Omental fat pad (tissue), 4 donors: ENCODE results near the gene ANXA4. TPM values are rescaled to one million over a fixed set of nuclear protein-coding genes. Genes with fewer than 3 reads are reported as not detected.

Source experiments
- ATAC-seq: fragments of 150-250 bp; one replicate; pipeline ENCODE4 v1.9.1; 2016; ENCODE audit warnings: mild to moderate bottlenecking, moderate library complexity; ENCODE audit not compliant: low FRiP score
- DNase-seq: peaks from one replicate; pipeline ENCODE4 v3.0.0-alpha.2; 2019; ENCODE audit warnings: low spot score
- small RNA-seq: library from RNA; depleted of rRNA; stranded (forward); fragments of <200 nt; gene quantifications from one replicate; pipeline ENCODE3, GENCODE V24; 2016
- total RNA-seq, 4 donors: library from RNA; depleted of rRNA; stranded (reverse); fragments of >200 nt; gene quantifications; one replicate each; pipeline ENCODE4 v1.1.0, GENCODE V29; 2016
- TF ChIP-seq, protein P1 (sequence below), 3 donors: fragments of 450-650 bp; IDR thresholded peaks; one replicate each; pipeline ENCODE4 v1.5.1; 2016 to 2017; ENCODE audit warnings: antibody characterized with exemption in 3 of 3, mild to moderate bottlenecking in 3 of 3, moderate library complexity in 2 of 3

ANXA4 gene
- total RNA-seq, 4 donors from 2014 or later, result 36.6 to 52.3 (median 40.7) TPM

DNA sequence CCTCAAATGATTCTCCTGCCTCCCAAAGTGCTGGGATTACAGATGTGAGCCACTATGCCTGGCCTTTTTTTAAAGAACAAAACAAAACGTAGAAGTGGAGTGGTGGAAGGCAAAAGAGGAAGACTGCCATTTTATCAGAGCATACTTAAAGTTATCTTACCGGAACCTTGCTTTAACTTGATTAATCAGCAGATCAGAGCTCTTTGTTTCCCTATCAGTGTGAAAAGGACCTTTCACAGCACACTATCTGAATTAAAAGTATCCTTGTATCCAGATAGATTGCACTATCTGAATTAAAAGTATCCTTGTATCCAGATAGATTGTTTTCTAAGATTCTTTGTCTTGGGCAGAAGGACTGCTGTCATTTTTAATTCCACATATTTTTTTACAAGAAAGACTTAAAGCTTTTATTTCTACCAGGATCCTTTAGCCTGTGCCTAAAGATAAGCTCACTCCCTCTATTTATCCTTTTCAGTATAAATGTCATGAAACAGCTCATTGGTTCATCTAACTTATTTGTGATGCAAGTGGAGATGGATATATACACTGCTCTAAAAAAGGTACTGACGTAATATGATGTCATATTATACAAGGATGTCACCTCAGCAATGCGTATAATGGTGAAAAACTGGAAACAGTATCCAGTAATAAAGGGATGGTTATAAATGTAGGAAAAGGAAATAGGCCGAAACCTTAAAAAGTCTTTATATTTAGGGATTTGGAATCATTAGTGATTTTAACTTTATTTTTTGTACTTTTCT, 105.3 kb downstream of the ANXA4 start:
- ATAC-seq (no peak), DNase-seq (no peak)
- TF ChIP-seq, protein P1, sequence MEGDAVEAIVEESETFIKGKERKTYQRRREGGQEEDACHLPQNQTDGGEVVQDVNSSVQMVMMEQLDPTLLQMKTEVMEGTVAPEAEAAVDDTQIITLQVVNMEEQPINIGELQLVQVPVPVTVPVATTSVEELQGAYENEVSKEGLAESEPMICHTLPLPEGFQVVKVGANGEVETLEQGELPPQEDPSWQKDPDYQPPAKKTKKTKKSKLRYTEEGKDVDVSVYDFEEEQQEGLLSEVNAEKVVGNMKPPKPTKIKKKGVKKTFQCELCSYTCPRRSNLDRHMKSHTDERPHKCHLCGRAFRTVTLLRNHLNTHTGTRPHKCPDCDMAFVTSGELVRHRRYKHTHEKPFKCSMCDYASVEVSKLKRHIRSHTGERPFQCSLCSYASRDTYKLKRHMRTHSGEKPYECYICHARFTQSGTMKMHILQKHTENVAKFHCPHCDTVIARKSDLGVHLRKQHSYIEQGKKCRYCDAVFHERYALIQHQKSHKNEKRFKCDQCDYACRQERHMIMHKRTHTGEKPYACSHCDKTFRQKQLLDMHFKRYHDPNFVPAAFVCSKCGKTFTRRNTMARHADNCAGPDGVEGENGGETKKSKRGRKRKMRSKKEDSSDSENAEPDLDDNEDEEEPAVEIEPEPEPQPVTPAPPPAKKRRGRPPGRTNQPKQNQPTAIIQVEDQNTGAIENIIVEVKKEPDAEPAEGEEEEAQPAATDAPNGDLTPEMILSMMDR (IDR thresholded peaks at IDR 0.05), result no peak

DNA sequence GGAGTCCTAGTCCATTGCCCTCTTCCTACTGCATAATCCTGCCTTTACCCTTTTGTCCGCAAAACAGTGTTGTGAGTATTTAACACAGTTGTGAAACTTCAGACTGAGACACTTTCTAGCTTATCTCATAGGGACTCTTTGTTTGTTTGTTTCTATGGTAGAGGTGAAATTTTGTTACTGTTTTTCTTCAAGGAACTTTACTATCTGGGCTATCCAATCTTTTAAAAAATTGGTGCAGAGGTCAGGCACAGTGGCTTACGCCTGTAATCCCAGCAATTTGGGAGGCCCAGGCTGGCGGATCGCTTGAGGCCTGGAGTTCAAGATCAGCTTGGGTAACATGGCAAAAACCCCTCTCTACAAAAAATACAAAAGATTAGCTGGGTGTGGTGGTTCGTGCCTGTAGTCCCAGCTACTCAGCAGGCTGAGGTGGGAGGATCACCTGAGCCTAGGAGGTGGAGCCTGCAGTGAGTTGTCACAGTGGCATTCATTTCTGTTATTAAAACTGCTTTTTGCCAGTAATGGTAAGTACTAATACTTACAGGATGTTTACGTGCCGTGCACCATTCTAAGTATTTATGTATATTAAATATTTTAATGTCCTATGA, 106.4 kb downstream of the ANXA4 start:
- TF ChIP-seq, protein P1 (IDR thresholded peaks at IDR 0.05), result no peak
- DNase-seq, result no peak
- ATAC-seq, result no peak

DNA sequence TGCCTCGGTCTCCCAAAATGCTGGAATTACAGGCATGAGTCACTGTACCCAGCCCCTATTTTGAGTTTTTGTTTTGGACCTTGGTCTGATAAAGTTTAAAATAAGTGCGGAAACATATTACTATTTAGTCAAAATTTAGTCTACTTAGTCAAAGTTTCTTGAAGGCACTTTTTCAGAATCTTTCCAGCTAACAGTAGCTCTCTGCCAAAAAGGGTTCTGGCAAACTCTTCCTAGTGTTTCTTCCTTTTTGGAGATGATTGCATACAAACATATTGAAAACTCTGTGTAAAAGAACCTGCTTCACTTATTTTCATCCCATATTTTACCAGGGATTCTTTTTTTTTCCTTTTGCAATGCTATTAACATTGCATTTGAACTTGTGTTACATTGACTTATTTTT, 116.3 kb downstream of the ANXA4 start:
- TF ChIP-seq, protein P1 (IDR thresholded peaks at IDR 0.05), result no peak
- DNase-seq (no peak), ATAC-seq (no peak)

DNA sequence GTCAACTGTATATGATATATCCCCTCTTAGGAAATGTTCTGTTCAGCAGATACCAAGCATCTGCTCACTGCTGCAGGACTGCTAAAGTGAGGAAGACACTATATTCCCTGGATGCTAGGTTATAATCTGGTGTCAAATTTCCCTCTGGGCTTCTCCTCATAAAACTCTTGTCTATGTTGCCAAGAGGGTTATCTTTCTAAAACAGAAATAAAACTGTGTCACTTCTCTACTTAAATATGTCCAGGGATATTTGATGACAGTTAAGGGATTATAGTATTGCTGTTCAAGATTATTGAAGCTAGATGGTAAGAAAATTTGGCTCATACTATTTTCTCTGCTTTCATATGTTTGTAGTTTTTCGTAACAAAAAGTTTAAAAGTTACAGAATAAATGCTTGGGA, 121.4 kb downstream of the ANXA4 start:
- no peak for DNase-seq
- TF ChIP-seq, protein P1 (IDR thresholded peaks at IDR 0.05), result no peak
- no peak for ATAC-seq

Small RNA genes lying within 50 kb of the gene (small RNA-seq; reads per million reads assigned to genes)
- gene RPL23AP92, result not detected

Other genes with a start within 250 kb of the ANXA4 start
- gene AAK1, start 98.4 kb upstream of the ANXA4 start, total RNA-seq, result 10 to 100 TPM; 41.4 to 62.3 (median 42.5) TPM
- 10 to 100 TPM in 3 of 4 donors, 1 to 10 TPM in 1; 9.7 to 41.7 (median 20.4) TPM for gene GMCL1, start 87.5 kb downstream of the ANXA4 start, total RNA-seq
- 10 to 100 TPM; 56.0 to 92.1 (median 72.1) TPM for gene SNRNP27, start 151.8 kb downstream of the ANXA4 start, total RNA-seq
- gene MXD1, start 173.0 kb downstream of the ANXA4 start, total RNA-seq, result 10 to 100 TPM; 13.0 to 34.4 (median 22.4) TPM
- 1 to 10 TPM in 3 of 4 donors, under 1 TPM in 1; 0.94 to 5.2 (median 1.4) TPM for gene ASPRV1, start 219.5 kb downstream of the ANXA4 start, total RNA-seq